Right ventricle myocardium superior (tissue), 1 donor: ENCODE results near the gene RLN3. TPM values are rescaled to one million over a fixed set of nuclear protein-coding genes. Genes with fewer than 3 reads are reported as not detected.
A peak's percentile ranks its signal among the peaks of the same experiment; 100 is the strongest.

ENCODE experiments used
- ATAC-seq: fragments of 200-7000 bp; cut with Tn5 transposase; one replicate; pipeline ENCODE4 v1.9.1; 2020; ENCODE audit warnings: mild to moderate bottlenecking; ENCODE audit not compliant: poor library complexity
- DNase-seq: peaks from one replicate; pipeline ENCODE4 v3.0.0-alpha.2; 2020
- intact Hi-C: fragments of 100-400 bp; cut with DNase I; formaldehyde crosslinking; loops from one replicate; pipeline ENCODE4 v1.11.2; 2022
- long read RNA-seq: library from polyadenylated mRNA; unstranded; transcript quantifications from one replicate; pipeline ENCODE4 v2.0.0, GENCODE V29; 2021
- total RNA-seq: library from RNA; stranded (reverse); fragmentation: NEBNext Ultra II Directional; extraction: Animal tissue kit (Norgen Biotek cat#: 25700); gene quantifications from one replicate; pipeline ENCODE4 v1.2.1, GENCODE V29; 2021
- donor health status: DM: no; HTN: yes; CAD: no; lungs with severe emphysema.

Gene RLN3, protein sequence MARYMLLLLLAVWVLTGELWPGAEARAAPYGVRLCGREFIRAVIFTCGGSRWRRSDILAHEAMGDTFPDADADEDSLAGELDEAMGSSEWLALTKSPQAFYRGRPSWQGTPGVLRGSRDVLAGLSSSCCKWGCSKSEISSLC
- total RNA-seq, result not detected
- long read RNA-seq, result 0 reads

DNA sequence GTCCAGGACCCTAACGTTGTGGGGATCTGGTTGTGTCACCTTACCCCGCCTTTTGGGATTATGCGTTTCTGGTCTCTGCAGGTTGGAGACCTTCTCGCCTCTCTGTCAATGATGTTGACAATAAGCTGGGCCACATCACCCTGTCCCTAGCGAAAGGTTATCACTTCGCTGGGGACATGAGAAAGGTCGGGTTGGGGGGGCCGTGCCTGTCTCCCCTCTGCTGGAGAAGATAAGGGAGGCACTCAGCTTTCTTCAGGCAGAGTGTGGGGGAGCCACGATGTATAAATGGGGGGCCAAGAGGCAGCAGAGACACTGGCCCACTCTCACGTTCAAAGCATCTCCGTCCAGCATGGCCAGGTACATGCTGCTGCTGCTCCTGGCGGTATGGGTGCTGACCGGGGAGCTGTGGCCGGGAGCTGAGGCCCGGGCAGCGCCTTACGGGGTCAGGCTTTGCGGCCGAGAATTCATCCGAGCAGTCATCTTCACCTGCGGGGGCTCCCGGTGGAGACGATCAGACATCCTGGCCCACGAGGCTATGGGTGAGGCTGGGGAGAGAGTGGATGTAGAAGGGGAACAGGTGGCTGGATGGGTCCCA is at the start of gene RLN3:
TSS of gene RLN3 (plus strand) at position 293 of the 595 bp plus-strand sequence. CDS start at position 350, 57 bp downstream.
- DNase-seq (no peak), ATAC-seq (no peak)
- intact Hi-C loops, result no loop called here

- DNase-seq (peak; percentile 92), ATAC-seq (peak; percentile 83)
- intact Hi-C loops, result no loop called here
Measured at GRCh38 chr19:13978351-13979243, 49.4 kb upstream of the RLN3 start.

DNA sequence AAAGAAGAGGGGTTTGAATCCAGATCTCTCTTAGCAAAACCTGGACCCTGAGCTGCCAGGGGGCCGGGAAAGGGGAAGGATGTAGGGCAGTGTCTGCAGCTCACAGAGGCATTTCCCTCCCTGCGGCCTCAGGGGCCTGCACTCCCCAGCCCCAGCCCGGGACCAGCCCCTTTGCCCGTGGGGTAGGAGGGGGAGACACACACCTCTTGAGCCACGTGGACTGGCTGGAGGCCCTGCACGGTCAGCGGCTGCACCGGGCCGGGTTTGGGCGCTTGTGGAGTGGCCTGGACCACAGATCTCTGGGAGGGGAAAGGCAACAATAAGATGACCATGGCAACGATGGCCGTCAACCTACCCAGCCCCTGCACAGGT is 48.7 kb upstream of the RLN3 start:
- intact Hi-C loops, result no loop called here
- ATAC-seq (peak; percentile 8), DNase-seq (no peak)

GRCh38 chr19:13979686-13980085 is 48.3 kb upstream of the RLN3 start:
- no peak for ATAC-seq
- intact Hi-C loops, result no loop called here
- DNase-seq, result no peak

DNA sequence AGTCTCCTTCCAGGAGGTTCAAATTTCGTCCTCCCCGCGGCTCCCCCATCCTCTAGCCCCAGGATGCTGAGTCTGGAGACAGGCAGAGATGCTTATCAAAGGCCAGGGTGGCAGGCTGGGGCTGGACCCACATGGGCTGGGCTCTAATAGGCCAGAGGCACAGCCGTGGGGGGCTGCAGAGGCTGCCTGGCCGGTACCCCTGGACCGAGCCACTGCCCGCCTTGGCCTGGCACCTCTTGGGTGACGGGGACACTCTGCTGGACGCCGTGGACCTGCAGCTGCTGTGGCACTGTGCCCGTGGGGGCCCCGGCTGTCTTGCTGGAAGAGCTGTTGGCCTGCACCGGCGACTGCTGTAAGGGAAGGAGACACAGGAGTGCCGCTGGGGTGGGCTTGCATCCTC is 47.6 kb upstream of the RLN3 start:
- DNase-seq (no peak), ATAC-seq (no peak)
- intact Hi-C loops, result no loop called here

DNA sequence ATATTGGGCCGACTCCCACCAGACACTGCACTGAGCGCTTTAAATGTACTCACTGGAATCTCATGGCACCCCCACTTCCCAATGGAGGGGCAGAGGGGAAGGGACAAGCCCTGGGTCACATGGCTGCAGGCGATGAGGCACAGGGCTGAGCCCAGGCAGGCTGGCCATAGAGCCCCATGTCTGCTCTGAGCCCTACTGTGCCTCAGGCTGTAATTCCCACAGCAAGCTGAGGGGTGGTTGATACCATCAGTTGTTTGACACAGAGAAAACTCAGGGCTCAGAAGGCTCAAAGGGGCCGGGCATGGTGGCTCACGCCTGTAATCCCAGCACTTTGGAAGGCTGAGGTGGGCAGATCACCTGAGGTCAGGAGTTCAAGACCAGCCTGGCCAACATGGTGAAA is 46.9 kb upstream of the RLN3 start:
- ATAC-seq (no peak), DNase-seq (no peak)
- intact Hi-C loops, result no loop called here

DNA sequence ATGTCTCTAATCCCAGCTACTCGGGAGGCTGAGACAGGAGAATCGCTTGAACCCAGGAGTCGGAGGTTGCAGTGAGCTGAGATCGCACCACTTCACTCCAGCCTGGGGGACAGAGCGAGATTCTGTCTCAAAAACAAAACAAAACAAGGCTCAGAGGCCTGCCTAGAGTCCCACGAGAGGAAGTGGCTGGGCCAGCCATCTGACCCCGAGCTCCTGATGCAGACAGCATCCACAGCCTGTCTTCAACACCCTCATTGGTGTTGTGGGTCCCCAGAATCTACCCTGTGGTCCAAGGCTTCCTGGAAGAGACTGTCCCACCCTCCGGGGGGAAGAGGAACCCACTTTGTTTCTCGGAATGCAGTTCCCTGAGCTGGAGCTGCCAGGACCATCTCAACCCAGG is 46.5 kb upstream of the RLN3 start:
- intact Hi-C loops, result no loop called here
- DNase-seq (no peak), ATAC-seq (no peak)

DNA sequence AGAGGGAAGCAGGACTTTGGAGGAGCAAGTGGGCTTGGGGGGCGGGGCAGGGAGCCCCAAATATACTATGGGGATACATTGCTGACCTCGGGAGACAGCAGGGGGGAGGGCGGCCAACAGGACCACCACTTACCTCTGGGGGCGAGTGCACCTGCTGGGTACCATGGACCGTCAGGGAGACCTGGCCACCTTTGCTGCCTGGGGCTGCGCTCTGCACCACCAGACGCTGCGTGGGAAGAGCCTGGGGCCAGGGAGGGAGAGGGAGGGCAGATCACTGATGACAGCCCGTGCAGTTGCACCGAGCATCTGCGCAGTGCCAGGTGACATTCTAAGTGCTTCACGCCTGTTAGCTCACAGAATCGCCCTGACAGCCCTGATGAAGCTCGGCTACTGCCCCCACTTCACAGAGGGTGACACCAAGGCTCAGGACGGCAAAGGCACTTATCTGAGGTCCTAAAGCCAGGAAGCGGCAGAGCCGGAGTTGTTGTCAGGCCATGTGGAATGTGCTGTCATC is 45.9 kb upstream of the RLN3 start:
- ATAC-seq (no peak), DNase-seq (no peak)
- intact Hi-C loops, result no loop called here

- intact Hi-C loops, result no loop called here
- ATAC-seq (no peak), DNase-seq (no peak)
Measured at GRCh38 chr19:13982773-13983172, 45.2 kb upstream of the RLN3 start.

GRCh38 chr19:13983213-13983889 is 44.6 kb upstream of the RLN3 start:
- intact Hi-C loops, result no loop called here
- no peak for ATAC-seq
- no peak for DNase-seq

DNA sequence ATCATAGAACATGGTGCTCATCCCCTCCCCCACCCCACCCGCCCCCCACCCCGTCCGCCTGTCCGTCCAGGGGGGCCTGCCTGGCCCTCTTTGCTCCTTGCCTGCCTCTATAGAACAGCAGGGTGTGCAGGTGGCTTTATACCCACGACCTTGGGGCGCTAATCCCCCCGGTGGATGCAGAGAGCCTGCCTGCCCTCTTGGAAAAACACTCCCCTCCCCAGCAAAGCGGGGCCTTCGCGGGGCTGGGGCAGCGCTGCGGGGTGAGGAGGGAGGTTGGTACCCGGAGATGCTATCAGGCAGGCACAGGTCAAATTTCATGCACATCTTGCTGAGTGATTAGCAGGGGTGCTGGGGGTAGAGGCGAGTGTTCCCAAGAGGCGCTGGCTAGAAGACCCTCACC is 43.8 kb upstream of the RLN3 start:
- DNase-seq, result no peak
- ATAC-seq, result no peak
- intact Hi-C loops, result no loop called here

GRCh38 chr19:13984875-13985741 is 42.8 kb upstream of the RLN3 start:
- ATAC-seq (no peak), DNase-seq (no peak)
- intact Hi-C loops, result no loop called here

GRCh38 chr19:13985771-13986347 is 42.1 kb upstream of the RLN3 start:
- intact Hi-C loops, result no loop called here
- DNase-seq (no peak), ATAC-seq (no peak)

DNA sequence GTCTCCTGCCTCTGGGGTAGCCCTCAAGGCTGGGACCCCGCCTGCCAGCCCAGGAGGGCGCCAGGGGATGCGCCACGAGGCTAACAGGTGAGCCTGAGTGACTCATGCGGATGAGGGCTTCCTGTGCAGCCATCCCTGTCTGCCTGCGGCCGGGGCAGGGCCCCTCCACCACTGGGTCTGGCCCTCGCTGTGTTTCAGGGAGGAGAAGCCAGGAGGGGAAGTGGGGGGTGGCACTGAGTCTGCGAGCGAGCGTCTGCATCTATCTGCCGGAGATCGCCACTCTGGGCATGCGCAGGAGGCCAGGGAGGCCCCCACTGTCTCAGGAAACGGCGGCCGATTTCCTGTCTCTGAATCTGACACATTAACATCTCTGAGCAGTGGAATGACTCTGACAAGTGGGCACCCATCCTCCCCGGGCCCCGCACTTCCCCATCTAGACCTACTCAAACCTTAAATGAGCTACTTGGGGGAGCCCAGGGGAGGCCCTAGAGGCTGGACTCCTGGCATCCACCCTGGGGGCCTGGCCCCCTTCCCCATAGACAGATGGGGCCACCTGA is 41.5 kb upstream of the RLN3 start:
- intact Hi-C loops, result no loop called here
- peak; percentile 93 for DNase-seq
- peak; percentile 46 for ATAC-seq

DNA sequence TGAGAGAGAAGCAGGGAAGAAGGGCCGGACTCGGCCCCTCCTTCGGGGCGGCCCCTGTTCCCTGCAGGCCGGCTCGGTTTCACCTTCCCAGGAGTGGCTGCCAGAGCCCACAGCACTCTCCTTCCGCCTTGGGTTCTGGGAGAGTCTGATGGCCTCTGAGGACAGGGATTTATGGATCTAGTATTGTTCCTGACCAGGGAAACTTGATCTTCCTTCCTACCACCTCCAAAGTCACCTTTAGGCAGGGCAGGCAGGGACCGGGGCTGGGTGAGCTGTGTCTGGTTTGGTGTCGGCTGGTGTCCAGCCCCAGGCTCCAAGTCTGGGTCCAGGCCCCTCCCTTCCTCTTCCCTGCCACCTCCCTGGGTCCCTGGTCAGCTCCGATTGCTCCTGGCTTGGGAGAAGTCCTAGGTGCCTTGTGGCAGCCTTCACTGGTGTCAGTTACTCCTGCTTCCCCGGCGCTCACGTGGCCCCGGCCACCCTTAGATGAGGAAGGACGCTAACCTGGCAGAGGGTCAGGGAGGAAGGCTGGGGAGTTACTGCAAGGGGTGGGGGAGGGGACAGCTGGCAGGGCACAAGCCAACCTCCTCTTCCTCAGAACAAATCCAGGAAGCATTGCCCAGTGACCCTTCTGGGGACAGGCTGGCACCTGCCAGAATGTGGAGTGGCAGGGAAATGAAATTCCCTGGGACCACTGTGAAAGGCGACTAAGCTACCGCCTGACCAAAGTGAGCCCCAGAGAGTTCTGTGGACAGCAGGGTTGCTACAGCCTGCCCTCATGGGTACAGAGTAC is 40.7 kb upstream of the RLN3 start:
- peak; percentile 76 for DNase-seq
- intact Hi-C loops, result no loop called here
- ATAC-seq, result peak; percentile 71

GRCh38 chr19:13989487-13989886 is 38.5 kb upstream of the RLN3 start:
- no peak for ATAC-seq
- intact Hi-C loops, result no loop called here
- DNase-seq, result no peak

DNA sequence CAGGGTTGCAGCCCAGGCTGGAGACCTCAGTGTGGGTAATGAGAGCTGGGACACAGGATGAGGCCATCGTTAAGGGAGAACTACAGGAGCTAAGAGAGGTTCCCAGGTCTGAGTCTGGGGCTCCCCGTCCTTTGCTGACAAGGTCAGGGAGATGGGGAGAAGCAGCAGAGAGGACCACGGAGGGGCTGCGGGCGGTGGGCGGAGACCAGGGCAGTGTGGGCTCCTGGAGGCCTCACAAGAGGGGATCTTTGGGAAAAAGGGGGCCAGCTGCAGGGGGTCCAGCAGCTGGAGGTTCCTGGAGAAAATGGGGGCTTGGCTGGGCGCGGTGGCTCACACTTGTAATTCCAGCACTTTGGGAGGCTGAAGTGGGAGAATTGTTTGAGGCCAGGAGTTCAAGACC is 37.9 kb upstream of the RLN3 start:
- intact Hi-C loops, result no loop called here
- no peak for ATAC-seq
- no peak for DNase-seq
